HG03135 (cell line): ENCODE data around the gene MIGA1.
"Not testable (repeated sequence)": the region's sequence is repeated elsewhere in the genome, so short reads cannot be mapped to it uniquely, and the experiment has no call there.

Experiments used
- ATAC-seq: cut with Tn5 transposase; IDR thresholded peaks from one replicate; pipeline ENCODE4 v1.9.1; 2021; ENCODE audit warnings: mild to moderate bottlenecking, moderate library complexity; ENCODE audit not compliant: unreplicated experiment

The MIGA1 gene

DNA sequence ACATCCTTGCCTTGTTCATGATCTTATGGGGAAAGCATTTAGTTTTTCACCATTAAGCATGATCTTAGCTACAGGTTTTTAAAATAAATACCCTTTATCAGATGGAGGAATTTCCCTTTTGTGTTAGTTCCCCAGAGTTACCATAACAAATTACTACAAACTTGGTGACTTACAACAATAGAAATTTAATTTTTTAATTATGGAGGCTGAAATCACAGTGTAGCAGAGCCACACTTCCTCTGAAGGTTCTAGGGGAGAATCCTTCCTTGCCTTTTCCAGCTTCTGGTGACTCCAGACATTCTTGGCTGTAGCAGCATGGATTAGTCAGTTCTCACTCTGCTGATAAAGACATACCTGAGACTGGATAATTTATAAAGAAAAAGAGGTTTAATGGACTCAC lies 18.5 kb downstream of the MIGA1 start:
- no peak for ATAC-seq

DNA sequence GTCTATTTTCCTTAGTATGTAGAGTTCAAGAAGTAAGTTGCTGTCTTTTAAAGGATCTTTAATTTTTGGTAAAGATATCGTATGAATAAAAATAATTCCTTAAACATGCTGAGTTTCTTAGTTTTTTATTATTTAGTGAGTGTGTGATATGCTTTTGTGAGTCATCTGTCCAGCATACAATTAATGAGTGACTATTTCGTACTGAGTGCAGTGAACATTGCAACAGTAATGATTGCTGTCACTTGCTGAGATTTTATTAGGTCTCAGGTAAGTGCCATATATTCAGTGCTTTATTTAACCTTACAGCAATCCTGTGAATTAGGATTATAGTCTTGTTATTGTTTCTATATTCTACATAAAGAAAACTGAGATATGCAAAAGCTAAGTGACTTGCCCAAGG lies 22.6 kb downstream of the MIGA1 start:
- ATAC-seq, result no peak

DNA sequence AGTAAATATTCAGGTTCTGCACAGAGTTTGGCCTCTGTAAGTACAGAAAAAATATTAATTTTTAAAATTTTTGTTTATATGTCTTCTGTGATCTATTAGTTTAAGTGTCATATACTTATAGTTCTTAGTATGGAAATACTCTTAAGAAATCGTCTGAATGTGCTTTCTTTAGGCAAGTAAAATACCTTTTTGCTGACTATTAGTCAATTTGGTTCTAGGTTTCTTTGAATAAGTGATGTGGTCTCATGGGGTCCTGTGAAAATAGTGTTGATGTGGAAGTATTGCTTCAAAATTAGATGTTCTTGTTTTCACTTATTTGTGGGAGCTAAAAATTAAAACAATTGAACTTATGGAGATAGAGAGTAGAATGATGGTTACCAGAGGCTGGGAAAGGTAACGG lies 23.9 kb downstream of the MIGA1 start:
- ATAC-seq, result no peak

DNA sequence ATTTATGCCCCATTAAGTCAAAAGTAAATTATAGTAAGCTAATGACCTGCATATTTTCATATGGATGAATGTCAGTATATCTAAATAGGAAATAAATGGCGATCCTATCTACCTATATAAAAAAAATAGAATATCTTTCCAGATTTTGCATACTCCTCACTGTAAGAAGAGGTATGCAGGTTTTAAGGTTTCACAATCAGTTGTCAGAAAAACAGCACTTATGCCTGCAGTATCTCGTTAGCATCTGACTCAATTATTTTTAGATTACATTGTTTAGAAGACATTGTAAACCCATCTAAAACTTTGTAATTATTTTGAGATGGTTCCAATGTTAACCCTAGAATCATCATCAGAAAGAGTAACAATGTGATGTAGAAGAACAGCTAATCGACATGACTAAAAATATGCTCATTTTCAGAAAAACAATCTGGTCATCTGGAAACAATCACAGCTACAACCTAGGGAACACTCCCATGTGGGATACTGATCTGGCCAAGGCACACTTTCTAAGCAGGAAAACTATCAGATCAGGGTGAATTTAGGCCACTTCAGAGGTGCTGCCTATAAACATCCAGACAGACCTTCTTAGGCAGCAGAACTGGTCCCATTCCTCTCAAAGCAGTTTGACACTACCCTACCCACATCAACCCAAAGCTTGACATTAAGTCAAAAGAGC lies 30.5 kb downstream of the MIGA1 start:
- not testable (repeated sequence) for ATAC-seq

DNA sequence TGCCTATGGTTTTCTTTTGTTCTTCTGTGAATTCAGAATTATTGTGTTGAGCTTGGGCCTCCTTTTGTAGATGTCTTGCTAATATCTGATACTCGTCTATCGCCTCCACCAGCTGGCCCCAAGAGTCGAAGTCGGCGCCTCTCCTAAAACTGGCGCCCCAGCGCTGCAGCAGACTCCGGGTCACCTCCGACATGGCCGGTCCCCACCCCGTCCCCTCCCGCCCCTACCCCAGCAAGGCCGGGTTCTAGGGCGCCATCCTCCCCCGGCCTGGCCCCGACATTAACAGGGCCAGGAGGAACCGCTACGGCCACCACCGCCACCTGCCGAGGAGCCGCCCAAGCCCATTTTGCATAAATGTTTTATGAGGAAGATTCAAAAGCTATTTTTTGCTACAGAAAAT lies 32.1 kb downstream of the MIGA1 start:
- not testable (repeated sequence) for ATAC-seq

DNA sequence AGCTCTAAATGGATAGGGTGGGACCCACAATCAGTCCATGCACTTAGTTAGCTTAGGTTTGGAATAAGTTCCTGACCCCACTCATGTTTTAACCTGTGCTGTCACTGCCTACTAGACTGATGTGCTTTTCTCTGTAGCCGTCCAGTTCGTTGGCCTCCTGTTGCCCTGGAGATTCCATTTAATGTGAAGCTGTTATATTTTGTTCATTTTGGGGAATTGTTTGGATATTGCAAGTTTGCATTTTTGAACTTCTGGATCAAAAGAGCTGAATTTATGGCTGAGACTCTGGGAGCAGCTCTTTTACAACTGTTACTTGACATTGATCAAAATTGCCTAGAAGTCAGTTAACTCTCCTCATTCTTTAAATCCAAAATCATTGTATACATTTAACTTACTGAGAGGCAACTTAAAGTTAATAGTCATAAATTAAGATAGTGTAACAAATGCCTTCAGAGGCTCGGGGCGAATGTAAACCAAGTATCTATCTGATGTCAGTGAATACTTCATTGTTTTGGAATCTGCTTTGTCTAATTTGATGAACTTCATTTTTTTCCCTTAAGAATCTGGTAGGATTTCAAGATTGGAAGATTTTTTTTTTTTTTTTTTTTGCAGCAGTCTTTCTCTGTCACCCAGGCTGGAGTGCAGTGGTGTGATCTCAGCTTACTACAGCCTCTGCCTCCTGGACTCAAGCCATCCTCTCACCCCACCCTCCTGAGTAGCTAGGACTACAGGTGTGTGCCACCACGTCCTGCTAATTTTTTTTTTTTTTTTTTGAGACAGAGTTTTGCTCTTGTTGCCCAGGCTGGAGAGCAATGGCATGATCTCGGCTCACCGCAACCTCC lies 38.1 kb downstream of the MIGA1 start:
- no peak for ATAC-seq

DNA sequence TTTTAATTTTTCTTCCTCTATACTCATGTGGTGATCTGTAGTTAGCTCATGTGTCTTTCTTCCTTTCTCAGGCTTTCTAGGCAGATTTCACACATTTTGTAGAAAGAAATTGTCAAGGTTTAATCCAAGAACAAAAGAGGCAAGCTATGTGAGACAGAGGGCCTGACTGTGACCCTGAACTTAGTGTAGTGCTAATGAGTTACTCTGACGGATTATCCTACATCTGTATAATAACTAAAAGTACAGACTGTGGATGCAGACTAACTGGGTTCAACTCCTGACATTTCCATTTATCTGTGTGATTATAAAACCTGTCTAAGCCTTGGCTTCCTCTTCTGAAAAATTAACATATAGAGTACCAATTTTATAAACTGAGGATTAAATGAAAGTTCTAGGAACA lies 40.7 kb downstream of the MIGA1 start:
- ATAC-seq, result no peak

DNA sequence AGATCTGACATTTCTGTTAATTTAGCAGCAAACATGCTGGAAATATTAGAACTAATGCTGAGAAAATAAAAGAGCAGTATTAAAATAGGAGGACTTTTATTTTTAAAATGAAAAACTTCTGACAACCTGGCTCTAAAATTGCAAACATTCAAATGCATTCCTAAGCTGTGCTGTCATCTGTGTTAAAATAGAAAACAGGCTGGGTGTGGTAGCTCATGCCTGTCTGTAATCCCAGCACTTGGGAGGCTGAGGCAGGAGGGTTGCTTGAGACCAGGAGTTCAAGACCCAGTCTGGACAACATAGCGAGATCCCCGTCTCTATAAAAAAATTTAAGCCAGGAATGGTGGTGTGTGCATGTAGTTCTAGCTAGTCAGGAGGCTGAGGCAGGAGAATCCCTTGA lies 44.6 kb downstream of the MIGA1 start:
- ATAC-seq, result no peak

DNA sequence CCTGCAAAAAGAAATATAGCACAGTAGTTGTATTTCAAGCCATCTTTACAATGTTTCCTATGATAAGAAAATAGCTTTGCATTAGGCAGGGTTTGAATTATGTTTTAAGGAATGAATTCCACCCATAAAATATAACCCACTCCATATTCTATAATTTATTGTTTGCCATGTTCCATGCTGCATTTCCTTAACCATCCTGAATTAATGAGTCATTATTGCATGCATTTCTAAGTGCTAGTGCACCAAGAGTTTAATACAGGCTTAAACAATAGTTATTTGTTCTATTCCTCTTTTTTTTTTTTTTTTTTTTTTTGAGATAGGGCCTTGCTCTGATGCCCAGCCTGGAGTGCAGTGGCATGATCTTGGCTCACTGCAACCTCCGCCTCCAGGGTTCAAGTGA lies 45.2 kb downstream of the MIGA1 start:
- no peak for ATAC-seq

DNA sequence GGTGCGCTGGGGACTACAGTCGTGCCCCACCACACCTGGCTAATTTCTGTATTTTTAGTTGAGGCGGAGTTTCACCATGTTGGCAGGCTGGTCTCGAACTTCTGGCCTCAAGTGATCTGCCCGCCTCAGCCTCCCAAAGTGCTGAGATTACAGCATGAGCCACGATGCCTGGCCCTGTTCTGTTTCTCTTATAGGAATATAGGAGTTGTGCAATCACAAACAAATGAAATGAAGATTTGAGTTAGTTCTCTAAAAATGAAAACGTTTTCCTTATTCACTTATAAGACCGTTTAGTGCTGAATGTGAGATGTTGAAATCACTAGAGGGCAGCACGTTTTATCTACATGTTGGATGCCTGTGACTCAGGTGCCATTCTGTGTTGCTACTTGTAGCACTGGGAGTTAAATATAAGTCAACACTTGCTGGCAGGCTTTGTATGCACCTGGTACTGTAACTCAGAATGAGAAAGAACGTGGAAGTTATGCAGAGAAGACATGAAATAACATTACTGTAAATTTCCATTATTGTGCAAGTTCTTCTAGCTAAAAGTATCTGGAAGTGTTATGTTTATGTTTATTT lies 45.8 kb downstream of the MIGA1 start:
- ATAC-seq, result no peak

DNA sequence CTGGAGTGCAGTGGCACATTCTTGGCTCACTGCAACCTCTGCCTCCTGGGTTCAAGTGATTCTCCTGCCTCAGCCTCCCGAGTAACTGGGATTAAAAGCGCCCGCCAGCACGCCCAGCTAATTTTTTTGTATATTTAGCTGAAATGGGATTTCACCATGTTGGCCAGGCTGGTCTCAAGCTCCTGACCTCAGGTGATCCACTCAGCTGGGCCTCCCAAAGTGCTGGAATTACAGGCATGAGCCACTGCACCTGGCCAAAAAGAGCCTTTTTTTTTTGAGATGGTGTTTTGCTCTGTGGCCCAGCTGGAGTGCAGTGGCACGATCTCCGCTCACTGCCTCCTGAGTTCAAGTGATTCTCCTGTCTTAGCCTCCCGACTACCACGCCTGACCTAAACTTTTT lies 47.4 kb downstream of the MIGA1 start:
- ATAC-seq, result not testable (repeated sequence)

DNA sequence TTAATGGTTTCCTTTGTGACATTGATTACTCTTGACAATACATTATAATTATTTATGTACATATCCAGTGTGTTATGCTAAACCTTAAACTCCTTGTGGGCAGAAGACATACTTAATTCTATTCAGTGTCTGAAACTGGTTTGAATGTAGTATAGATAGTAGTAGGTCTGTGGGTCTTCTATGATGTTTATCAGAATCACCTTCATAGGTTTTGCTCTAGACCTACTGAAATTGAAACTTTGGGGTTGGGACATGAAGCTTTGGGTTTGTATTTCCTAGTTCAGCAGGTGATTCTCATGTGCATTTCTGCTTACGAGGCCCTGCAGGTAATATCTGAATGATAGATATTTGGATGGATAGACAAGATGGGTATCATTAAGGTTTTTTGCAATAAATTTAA lies 48.6 kb downstream of the MIGA1 start:
- no peak for ATAC-seq

DNA sequence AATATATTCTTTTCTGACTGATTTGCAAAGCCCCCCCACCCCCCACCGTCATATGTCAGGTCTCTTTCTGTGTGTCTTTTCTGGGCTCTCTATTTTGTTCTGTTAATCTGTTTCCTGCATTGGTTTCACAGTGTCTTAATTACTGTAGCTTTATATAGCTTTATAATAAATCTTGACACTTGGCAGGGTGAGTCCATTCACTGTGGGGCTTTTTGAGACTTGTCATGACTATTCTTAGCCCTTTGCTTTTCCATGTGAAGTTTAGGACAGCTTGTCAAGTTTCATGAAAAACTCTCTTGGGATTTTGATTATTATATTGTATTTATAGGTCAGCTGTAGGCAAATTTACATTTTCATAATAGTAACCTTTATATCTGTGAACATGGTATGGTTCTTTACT lies 50.4 kb downstream of the MIGA1 start:
- no peak for ATAC-seq

DNA sequence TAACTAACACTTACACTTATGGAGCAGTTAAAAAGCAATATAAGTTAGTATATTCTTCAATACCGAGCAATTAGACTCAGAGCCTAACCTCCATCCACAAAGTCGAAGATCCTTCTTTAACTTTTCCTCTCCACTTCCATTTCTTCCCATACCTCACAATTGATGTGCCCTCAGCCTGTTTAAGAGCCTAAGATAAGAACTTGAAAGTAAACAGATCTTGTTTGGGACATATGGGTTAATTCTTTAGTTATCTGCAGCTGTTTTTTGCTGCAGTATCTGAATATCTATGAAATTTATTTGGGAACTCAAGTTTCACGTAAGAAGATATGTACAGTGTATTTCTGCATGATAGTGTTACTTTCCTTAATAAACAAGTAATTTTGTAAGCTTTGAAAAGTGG lies 51.5 kb downstream of the MIGA1 start:
- no peak for ATAC-seq

DNA sequence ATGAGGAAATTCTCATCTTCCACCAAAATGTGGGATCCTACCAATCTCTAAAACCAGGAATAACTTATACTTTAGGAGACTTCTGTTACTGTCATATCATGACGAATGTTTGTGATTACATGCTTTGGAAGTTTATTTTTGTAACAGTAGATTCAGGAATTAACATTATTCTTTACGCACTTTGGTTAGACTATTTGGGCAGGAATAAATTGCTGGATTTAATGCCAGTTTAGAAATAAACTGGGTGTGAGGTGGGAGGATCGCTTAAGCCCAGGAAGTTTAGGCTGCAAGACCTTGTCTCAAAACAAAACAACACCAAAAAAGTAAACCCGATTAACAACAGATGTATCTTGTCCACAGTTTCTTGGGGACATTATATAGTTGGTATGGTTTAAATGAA lies 52.1 kb downstream of the MIGA1 start:
- ATAC-seq, result no peak

DNA sequence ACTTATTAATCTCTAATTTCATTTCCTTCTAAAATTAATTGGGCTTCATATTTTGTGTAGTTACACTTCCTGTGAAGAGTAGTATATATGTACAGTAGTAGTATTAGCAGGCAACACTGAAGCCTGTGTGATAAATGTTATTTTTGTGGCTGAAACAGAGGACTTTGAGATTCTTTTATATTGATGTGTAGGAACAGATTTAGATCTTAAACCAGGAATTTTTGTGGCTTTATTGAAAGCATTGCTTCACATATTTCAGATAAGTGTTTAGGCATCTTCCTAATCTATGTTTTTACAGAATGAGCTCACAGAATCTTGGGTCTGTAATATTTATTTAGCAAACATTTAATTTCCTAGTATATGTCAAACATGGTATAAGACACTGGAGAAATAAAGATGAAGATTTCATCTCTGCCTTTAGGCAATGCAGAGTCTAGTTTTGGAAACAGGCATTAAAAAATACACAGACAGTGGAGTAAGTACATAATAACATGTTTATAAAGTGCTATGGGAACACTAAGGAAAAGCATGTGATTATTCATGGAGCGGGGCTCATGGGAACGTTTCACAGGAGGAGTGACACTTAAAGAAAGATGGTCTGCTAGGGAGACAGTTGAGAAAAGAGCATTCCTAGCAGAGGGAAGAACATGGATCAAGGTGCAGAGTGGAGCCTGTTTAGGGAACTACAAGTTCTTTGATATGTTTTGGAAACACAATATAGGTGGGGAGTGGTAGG lies 52.7 kb downstream of the MIGA1 start:
- no peak for ATAC-seq

DNA sequence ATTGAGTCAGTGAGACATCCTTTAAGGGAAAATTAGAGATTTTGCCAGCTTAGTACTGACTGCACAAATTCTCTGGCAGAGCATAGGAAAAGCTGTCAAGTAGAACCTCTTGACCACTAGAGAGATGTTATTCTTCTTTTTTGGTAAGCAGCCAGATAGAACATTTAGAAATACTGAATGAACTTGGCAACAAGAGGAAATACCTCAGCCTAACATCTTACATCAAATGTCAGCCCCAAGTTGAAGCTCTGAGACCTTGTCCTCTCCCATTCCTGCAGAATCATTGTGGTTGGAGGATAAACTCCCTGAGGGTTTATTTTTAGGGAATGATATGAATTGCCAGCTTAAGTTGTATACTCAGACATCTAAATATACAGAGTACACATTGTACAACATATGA lies 53.5 kb downstream of the MIGA1 start:
- no peak for ATAC-seq

DNA sequence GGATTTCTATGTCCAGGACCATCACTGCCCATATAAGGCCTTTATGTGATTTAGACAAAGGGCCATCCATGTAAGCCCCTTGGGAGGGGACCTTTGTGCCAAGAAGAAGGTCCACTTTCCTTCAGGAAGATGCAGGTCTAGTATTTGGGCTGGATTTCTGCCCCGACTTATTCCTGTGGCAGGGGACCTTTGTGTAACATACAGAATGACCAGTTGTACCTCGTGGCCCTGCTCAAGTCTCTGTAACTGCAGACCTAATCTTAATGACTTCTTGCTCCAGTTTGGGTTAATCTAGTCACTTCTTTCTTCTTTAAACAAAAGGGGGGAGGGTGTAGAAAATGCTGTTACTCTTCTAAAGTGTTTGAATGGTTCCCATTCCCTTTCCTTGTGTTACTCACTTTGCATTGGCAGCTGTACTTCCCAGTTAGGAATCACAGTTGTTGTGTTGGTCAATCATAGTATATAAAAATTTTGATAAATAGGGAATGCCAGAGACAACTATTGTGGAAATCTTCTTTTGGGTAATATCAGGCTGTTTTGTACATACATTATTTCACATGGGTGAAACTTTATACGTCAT lies 54.2 kb downstream of the MIGA1 start:
- ATAC-seq, result no peak

DNA sequence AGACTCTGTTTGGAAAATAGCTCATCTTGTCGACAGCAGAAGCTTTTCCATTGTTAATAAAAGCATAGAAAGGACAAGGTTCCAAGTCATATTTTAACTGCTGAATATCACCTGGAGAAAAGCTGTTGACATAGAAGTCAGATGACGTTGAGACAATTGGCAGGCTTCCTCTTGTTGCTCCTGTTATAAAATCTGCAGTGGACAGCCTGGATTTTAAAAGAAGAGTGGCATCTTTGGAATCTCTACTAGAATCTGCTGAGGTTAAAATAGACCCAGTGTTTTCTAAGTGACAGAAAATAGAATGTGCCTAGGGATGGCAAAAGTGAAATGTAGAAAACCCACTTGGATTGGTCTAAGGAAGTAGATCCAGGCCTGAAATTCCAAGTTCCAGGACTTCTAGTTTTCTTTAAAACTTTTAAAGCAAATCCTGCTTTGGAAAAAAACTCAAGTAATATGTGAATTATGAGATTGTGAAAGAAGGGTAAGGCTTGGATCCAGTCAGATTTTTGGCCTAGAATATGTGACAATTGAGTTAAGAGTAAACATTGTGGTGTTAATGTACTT lies 55.4 kb downstream of the MIGA1 start:
- no peak for ATAC-seq

DNA sequence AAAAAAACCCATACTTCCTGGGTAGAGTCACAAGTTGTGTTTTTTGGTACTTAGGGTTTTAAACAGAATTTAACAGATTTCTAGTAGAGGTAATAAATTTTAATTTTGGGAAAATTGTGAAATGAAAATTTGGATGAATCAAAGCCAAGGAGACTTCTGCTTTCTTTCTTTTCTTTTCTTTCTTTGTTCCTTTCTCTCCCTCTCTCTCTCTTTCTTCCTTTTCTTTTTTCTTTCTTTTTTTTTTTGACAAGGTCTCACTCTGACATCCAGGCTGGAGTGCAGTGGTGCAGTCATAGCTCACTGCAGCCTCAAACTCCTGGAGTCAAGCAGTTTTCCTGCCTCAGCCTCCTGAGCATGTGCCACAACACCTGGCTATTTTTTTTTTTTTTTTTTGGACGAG lies 62.1 kb downstream of the MIGA1 start:
- ATAC-seq, result no peak

DNA sequence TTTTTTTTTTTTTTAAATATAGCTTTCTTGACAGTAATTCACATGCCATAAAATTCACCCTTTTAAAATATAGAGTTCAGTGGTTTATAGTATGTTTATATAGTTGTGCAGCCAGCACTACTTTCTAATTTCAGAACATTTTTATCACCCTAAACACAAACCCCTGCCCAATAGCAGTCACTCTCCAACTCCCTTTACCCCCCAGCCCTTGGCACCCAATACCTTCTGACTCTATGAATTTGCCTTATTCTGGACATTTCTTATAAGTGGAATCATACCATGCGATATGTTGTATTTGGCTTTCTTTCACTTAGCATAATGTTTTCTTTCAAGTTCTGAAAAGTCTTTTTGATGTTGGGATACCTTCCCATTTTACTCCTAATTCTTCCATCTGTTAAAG lies 66.5 kb downstream of the MIGA1 start:
- no peak for ATAC-seq
